Small intestine (tissue), 16 donors: ENCODE data around the gene HOXA3. TPM values are rescaled to one million over a fixed set of nuclear protein-coding genes. Genes with fewer than 3 reads are reported as not detected.

Experiments
- DNase-seq, 2 donors: peaks; one replicate each; pipeline versions ENCODE4 v3.0.0 to v3.0.0-alpha.2; 2013
- FAIRE-seq: peaks from 2 replicates; lab custom pipeline; 2012; peaks lifted over from hg19 to GRCh38; lab: Jason Lieb, UNC
- H3K27ac ChIP-seq, 3 donors: one replicate each; pipeline ENCODE4 v1.5.1; 2013; ENCODE audit warnings: low read length in 2 of 3, mild to moderate bottlenecking in 2 of 3, control low read depth in 1 of 3, inconsistent platforms in 1 of 3, low read depth in 1 of 3, moderate library complexity in 1 of 3
- H3K27me3 ChIP-seq, 3 donors: one replicate each; pipeline ENCODE4 v1.6.1; 2013; ENCODE audit warnings: low read length in 3 of 3, inconsistent platforms in 1 of 3; ENCODE audit not compliant: control insufficient read depth in 3 of 3, insufficient read depth in 3 of 3
- H3K36me3 ChIP-seq, 3 donors: one replicate each; pipeline ENCODE4 v1.6.1; 2013; ENCODE audit warnings: low read length in 3 of 3, inconsistent platforms in 1 of 3, low read depth in 1 of 3, mild to moderate bottlenecking in 1 of 3, moderate library complexity in 1 of 3; ENCODE audit not compliant: control insufficient read depth in 3 of 3, insufficient read depth in 2 of 3
- H3K4me1 ChIP-seq, 3 donors: one replicate each; pipeline ENCODE4 v1.6.1; 2013; ENCODE audit warnings: low read length in 2 of 3, inconsistent platforms in 1 of 3, low read depth in 1 of 3, mild to moderate bottlenecking in 1 of 3, moderate library complexity in 1 of 3; ENCODE audit not compliant: control insufficient read depth in 3 of 3, insufficient read depth in 2 of 3
- H3K4me3 ChIP-seq, 3 donors: one replicate each; pipeline ENCODE4 v1.5.1; 2013; ENCODE audit warnings: low read length in 3 of 3, control low read depth in 1 of 3, inconsistent platforms in 1 of 3, low read depth in 1 of 3, mild to moderate bottlenecking in 1 of 3, moderate library complexity in 1 of 3
- H3K9me3 ChIP-seq, 2 donors: one replicate each; pipeline ENCODE4 v1.6.1; 2013; ENCODE audit warnings: low read depth in 1 of 2, low read length in 1 of 2; ENCODE audit not compliant: control insufficient read depth in 2 of 2, insufficient read depth in 1 of 2
- WGBS, 3 donors: extraction: QIAGEN DNeasy Blood & Tissue Kit; methylation state at CpG; one replicate each; pipeline ENCODE4 v1.1.7; 2013; 5-methylcytosine and 5-hydroxymethylcytosine counted together
- long read RNA-seq, 10 donors: transcript quantifications; one replicate each; lab custom pipeline, GENCODE V29; 2026
- polyA plus RNA-seq, 4 donors: library from polyadenylated mRNA; stranded (reverse) in 3 of 4; unstranded in 1 of 4; fragments of 200-250 nt in 3 of 4; fragments of 120-200 nt in 1 of 4; gene quantifications; one replicate each; pipeline versions ENCODE4 v1.2.1 to v1.2.3, GENCODE V29; 2013
- donor health status: healthy with polysubstance abuse.
- donor health status: control.
- donor health status: control.
- donor health status: Bipolar disorder and iron deficiency.
- donor health status: healthy.

Gene HOXA3
- polyA plus RNA-seq = 10 to 100 TPM in 1 of 4 donors, 1 to 10 TPM in 1, under 1 TPM in 2; 0.45 to 47.4 (median 1.9) TPM
- long read RNA-seq, donor 1 = 0 reads
- long read RNA-seq, donor 2 = 0 reads
- long read RNA-seq, donor 3, partial matches to known transcripts = 0 of 3 reads
- long read RNA-seq, donor 3, other reads (novel, unspliced or antisense) = 0 of 3 reads
- long read RNA-seq, donor 4 = 0 reads
- long read RNA-seq, donor 5 = 0 reads
- long read RNA-seq, donor 6 = 0 reads
- long read RNA-seq, donor 7 = 0 reads
- long read RNA-seq, donor 8 = 0 reads
- long read RNA-seq, donor 9 = 0 reads
- long read RNA-seq, donor 10, partial matches to known transcripts = 13 of 20 reads
- long read RNA-seq, donor 10, other reads (novel, unspliced or antisense) = 0 of 20 reads

DNA sequence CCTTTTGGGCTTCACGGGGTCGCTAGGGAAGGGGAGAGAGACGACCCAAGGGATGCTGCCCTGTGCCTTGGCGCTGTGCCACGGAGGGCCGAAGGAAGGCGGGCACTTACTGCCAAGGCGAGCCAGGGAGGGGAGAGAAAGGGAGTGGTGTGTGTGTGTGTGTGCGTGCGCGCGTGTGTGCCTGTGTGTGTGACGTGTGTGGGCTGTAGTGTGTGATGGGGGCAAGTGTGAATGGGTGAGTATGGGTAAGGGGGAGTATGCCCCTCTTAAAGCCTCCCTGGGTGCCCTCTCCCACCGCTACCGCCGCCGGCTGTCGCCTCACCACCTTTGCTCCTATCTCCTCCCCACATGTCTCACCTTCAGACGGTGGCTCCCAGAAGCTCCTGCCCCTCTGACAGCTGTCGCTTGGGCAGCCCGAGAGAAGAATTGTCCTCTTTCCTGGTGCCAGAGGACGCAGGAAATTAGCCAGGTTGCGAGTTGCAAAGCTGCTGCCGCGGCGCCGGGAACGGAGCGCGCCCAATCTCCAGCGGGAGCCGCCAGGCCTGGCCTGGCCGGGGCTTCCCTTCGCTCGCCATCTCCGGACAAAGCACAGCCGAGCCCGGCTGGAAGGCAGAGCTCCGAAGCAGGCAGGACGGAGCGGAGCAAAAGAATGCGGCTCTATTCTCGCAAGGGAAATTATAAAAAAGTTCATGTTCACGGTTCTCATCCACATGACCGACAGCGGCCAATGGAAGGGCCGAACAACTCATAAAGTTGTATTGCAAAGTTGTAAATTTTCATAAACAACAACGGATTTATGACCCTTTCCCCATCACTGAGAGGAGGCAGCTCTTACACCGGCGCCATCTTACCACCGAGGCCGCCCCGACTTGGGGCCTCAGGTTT, at the start of gene HOXA3:
Gene HOXA3, minus strand, starts transcription at position 653 of the 885 bp plus-strand sequence. CDS start 41,943 bp downstream, outside the sequence.
- Histone ChIP-seq H3K27me3 (peaks cover 13 to 97% (median 50%) of the 10 kb centered on the region in 3 donors), H3K9me3 (no peaks in the 10 kb centered on the region), H3K27ac (peak within 1 kb of the TSS in 2 of 3 donors; percentile 71 to 83), H3K36me3 (peaks cover 0 to 5% (median 0%) of the 10 kb centered on the region in 3 donors), H3K4me3 (peak within 1 kb of the TSS in 2 of 3 donors; percentile 66 to 68), H3K4me1 (peaks cover 0 to 36% (median 0%) of the 10 kb centered on the region in 3 donors)
- 3 to 7% (median 6%) methylated on average over 46 to 53 of the region's 53 CpGs for WGBS, 3 donors
- no peak for FAIRE-seq
- DNase-seq = peak in 1 of 2 donors; percentile 75

DNA sequence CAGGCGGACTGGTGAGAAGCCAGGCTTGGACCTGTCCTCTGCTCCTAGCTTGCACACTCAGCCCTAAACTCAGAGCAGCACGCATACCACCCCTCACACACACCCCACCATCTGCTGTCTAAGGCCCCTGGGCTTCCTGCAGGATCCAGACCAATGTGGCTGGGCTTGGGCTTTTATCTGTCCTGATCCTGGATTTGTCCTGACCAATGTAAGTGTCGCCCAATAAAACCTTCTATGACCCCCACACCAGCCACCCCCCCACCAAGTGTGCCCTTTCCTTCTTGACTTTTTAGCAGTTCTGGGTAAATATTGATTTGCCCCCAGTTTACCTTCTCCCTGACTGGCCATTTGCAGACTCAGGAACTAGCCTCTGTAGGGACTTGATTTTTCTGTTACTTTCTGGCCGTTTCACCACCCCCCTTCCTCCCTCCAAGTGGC, 49.2 kb upstream of the HOXA3 start:
- H3K27me3 ChIP-seq = peaks cover 18 to 91% (median 71%) of the 10 kb centered on the region in 3 donors
- H3K27ac ChIP-seq = no peak overlapping the region
- peak overlapping the region in 2 of 3 donors; percentile 1 to 31 for H3K4me3 ChIP-seq
- peak in 1 of 2 donors; percentile 42 for DNase-seq
- H3K4me1 ChIP-seq = peaks cover 0 to 13% (median 5%) of the 10 kb centered on the region in 3 donors
- H3K36me3 ChIP-seq = no peaks in the 10 kb centered on the region
- WGBS, 3 donors = 5 to 11% (median 7%) methylated on average over 4 of the region's 4 CpGs
- FAIRE-seq = no peak
- peaks cover 0 to 3% of the 10 kb centered on the region in 2 donors for H3K9me3 ChIP-seq

DNA sequence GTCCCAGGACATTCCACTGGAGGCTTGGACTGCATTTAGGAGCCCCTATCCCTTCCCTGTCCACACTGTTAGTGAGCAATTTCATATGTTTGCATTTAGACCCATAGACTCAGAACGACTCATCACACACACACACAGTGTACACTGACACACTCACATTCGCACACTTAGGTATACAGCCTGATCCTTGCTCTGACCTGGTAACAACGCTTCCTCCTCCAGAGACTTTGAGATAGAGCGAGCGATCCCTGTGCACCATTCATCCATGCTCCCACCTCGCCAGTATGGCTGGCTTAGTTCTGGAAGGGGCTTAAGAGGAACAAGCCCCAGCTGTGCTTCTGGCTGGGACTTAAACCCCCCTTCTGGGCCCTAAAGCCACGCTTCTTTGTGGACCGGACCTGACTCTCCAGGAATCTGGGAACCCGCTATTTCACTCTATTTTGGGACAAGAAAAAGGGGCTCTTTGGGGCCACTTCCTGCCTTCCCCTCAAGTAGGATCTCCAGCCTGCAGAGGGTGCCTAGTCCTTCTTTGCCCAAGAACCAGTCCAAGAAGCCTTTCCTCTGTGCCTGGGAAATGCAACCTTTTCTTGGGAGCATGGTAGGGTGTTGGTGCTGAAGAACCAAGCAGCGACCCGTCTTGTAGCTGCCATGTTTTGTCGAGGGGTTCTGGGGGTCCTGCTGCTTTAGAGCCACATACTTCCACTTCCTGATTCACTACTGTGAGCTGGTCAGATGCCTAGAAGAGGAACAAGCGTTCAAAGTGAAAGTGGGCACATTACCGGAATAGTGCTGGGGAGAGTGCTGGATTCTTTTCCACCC, 48.6 kb upstream of the HOXA3 start:
- Histone ChIP-seq H3K4me1 (peaks cover 0 to 13% (median 5%) of the 10 kb centered on the region in 3 donors), H3K36me3 (no peaks in the 10 kb centered on the region), H3K27me3 (peaks cover 18 to 86% (median 70%) of the 10 kb centered on the region in 3 donors), H3K27ac (peak overlapping the region in 1 of 3 donors; percentile 25), H3K9me3 (peaks cover 0 to 2% of the 10 kb centered on the region in 2 donors), H3K4me3 (peak overlapping the region; percentile 31 to 54 (median 44))
- FAIRE-seq (no peak), DNase-seq (no peak)
- WGBS, 3 donors = 5 to 11% (median 7%) methylated on average over 14 of the region's 14 CpGs

DNA sequence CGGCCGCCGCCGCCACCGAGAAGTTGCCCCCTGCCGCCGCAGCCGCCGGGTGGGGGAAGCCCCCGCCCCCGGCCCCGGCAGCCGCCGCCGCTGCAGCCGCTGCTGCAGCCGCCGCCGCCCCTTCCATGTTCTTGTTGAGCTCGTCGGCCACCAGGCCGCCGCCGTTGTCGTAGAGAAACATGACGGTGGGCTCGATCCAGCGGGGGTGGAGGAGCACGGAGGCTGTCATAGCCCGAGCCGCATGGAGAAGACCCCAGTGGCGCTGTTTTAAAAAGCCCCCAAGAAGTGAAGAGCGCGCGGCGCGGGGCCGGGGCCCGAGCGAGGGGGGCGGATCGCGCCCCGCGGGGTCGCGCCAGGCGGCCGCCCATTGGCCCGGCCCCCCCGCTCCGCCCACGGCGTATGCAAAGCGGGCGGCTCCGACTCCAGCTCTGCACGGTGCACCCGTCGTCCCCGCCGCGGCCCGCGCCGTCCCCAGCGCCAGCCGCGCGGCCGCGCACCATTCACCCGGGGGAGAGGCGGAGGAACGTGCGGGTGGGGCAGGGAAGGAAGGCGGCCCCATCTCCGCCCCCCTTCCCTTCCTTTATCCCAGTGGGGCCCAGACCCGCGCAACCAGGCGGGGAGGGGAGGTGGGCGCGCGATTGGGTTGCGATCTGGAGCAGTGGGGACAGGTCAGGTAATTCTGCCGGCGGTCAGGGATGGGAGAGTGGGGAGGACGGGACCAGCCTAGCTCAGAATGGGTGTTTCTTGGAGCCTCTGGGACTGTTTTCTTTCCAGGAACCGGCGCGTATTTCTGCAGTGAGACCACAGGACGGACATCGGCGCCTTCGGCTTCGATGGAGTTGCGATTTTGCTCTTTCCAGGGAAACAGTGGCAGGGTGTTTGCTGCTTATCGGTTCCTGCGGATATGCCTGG, 47.7 kb upstream of the HOXA3 start, which contains the start of gene HOXA13:
Gene HOXA13, minus strand, starts transcription at position 243 of the 912 bp plus-strand sequence. Its CDS starts 14 bp downstream, at position 229.
- DNase-seq (peak in 1 of 2 donors; percentile 71), FAIRE-seq (no peak)
- H3K36me3 ChIP-seq = no peaks in the 10 kb centered on the region
- WGBS, 3 donors = 1 to 3% (median 1%) methylated on average over 67 to 99 of the region's 99 CpGs
- H3K9me3 ChIP-seq = no peaks in the 10 kb centered on the region
- peaks cover 21 to 85% (median 61%) of the 10 kb centered on the region in 3 donors for H3K27me3 ChIP-seq
- H3K4me3 ChIP-seq = peak within 1 kb of the TSS; percentile 31 to 69 (median 44)
- H3K27ac ChIP-seq = peak within 1 kb of the TSS in 1 of 3 donors; percentile 25
- peaks cover 0 to 10% (median 5%) of the 10 kb centered on the region in 3 donors for H3K4me1 ChIP-seq

DNA sequence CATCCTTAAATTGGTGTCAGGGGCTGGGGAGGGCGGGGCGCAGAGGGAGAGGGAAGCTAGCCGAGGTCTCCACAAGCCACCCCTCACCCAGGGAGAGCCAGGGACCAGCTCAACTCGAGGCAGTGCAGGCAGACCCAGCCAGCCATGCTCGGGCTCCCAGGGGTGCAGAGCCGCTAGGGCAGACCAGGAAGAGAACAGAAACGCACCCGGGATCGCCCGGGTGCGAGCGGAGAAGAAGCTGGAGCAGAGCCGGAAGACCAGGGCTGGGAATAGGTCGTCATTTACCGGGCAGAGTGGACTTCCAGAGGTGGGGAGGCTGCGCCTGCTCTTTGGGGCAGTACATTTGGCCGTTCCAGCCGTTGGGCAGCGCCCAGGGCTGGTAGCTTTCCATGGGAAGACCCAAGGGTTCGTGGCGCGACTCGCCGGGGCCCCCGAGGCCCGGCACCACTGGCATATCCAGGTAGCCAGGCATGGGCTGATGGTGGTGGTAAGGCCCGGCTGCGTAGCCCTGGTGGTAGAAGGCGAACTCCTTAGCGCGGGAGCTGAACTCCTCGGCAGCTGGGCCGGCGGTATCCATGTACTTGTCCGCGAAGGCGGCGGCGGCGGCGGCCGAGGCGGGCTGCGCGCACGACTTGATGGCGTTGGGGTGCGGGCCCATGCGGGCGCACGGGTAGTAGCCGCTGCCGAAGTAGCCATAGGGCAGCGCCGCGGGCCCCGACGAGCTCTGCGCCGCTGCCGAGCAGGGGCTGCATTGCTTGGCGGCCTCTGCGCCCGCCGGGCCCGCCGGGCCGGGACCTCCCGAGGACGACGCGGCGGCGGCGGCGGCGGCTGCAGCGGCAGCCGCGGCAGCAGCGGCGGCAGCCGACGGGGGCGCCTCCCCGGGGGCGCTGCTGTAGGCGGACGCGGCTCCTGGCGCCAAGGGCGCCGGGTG, 46.8 kb upstream of the HOXA3 start:
- Histone ChIP-seq H3K36me3 (no peaks in the 10 kb centered on the region), H3K9me3 (no peaks in the 10 kb centered on the region), H3K27ac (no peak overlapping the region), H3K27me3 (peaks cover 19 to 85% (median 55%) of the 10 kb centered on the region in 3 donors), H3K4me1 (peaks cover 0 to 10% (median 3%) of the 10 kb centered on the region in 3 donors), H3K4me3 (peak overlapping the region; percentile 31 to 69 (median 44))
- no peak for FAIRE-seq
- 2 to 4% (median 3%) methylated on average over 62 to 93 of the region's 93 CpGs for WGBS, 3 donors
- peak in 1 of 2 donors; percentile 54 for DNase-seq

DNA sequence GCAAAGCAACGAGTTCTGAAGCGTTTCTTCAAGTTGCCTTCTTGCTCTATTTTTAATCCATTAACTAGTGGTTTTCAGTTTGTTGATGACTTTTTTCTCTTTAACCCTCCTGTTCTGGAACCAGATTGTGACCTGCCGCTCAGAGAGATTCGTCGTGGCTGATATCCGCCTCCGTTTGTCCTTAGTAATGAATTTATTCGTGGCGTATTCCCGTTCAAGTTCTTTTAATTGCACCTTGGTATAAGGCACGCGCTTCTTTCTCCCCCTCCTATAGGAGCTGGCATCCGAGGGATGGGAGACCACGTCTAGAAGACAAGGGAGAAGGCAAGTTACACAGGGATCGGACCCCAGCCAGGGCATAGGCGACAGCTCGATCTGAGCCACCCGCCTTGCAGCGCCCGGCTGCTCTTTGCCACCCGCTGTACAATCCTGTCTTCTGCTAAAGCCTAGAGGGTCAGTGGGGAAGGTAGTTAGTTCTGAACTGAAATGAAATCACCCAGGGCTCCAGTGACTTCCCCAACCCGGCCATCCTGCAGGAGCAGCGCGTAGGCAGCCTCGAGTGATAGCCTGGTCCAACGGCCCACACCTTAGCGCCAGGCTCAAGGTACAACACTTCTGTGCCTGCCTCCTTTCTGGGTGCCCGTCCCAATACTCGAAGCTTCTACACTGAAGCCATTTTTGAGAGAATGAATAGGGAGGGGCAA, 45.9 kb upstream of the HOXA3 start:
- Histone ChIP-seq H3K4me3 (peak overlapping the region in 2 of 3 donors; percentile 31 to 69), H3K27ac (no peak overlapping the region), H3K9me3 (no peaks in the 10 kb centered on the region), H3K36me3 (no peaks in the 10 kb centered on the region), H3K27me3 (peaks cover 19 to 85% (median 53%) of the 10 kb centered on the region in 3 donors), H3K4me1 (peaks cover 0 to 10% (median 3%) of the 10 kb centered on the region in 3 donors)
- 9 to 10% (median 10%) methylated on average over 29 of the region's 29 CpGs for WGBS, 3 donors
- FAIRE-seq = no peak
- peak in 1 of 2 donors; percentile 42 for DNase-seq
